ENCODE data around the gene PLEKHG4.

PLEKHG4 gene

DNA sequence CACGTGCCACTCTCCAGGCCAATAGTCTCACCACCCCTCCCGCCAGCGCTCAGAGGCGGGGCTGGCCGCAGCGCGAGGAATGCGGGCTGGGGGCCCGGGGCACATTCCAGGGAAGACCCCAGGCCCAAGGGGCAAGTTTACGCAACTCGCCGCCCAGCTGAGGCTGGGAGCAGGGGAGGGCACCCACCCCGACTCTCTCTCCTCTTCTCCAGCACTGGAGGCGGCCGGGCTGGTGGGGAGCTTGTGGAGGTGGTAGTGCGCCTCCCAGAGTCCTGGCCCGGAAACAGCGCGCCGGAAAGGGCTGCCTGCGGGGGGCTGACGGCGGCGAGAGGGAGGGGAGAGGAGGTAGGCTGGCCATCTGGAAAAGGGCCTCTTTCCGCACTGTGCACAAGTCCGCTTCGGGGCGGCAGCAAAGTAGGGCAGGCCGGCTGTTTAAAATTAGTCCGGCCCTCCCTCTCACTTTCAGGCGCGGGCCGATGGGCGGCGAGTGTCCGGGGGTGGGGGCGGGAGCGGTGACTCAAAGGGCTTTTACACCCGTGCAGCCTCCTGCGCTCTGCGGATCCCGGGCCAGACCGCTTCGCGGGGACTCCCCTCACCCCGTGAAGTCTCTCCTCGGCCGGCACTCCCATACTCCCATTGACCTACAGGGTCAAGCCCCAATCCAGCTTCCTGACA, 33.1 kb upstream of the PLEKHG4 start:
- DNase-seq, result peak; percentile 50

DNA sequence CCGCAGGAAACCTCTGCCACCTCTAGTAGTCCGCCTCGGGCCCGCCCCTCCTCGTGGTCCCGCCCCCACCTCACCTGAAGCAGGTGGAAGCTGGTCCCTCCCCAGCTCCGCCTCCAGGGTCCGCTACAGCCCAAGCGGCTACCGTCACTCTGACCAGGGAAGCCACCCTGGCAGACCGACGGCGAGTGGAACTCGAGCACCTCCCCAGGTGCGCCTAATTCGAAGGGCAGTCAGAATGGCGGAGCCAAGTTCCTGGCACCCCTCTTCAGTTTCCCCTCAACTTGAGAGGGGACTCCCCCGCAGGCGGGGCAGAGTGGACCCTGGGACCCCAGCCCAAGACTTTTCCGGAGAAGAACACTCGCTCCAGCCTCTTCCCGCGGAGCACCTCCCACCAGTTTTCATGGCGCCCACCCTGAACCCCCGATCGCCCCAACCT, 32.6 kb upstream of the PLEKHG4 start:
- no peak for DNase-seq

DNA sequence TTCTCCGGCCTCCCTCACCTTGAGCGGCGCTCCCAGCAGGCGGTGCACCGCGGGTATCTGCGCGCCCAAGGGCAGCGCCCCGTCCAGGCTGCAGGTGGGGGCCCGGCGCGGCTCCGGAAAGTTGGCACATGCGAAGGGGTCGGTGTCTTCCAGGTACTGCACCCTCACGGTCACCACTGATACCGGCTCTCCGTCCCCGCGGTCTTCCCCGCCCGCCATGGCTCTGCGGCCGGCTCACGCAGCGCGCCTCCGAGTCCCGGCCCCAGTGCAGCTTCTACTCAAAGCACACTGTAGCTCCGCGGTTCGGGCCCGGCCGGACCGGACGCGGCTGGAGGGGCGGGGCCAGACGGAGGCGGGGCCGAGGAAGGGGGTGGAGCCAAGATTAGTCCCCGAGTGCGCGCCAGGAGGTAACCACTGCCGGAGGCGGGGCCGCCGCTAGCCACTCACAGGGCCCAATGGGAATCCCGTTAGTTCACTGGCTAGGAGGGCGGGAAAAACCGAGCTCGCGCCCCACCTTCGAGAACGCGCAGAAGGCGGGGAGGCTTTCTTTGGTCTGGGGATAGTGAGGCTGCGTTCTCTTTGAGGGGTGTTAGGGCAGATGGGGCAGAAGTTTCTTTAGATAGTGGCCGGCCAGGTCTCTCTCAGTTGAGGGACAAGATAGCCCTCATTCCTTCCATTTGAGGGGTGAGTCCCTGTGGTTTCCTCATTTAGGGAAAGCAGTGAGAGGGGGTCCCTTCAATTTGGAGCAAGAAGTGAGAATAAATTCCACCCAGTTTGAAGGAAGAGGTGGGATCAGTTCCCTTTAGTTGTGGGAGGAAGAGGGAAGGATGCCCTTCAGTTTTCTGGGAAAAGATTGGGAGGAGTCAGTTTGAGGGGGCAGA, 31.9 kb upstream of the PLEKHG4 start, which contains the start of gene FHOD1:
TSS of gene FHOD1 (minus strand) at position 290 of the 881 bp plus-strand sequence. CDS start at position 219, 71 bp downstream.
- DNase-seq, result peak; percentile 75

DNA sequence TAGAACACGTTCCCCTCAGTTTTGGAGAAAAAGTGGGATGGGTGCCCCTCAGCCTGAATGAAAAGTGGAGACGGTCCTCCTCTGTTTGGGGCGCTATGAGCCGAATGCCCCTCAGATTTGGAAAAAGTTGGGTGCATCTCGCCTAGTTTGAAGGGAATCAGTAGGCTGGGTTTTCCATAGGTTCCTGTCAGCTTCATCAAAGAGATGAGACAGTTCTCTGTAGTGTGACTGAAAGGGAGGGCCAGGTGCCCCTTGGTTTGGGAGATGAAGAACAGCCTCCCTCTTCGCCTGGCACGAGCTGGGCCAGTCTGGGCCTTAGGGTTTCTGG, 31.3 kb upstream of the PLEKHG4 start:
- no peak for DNase-seq

DNA sequence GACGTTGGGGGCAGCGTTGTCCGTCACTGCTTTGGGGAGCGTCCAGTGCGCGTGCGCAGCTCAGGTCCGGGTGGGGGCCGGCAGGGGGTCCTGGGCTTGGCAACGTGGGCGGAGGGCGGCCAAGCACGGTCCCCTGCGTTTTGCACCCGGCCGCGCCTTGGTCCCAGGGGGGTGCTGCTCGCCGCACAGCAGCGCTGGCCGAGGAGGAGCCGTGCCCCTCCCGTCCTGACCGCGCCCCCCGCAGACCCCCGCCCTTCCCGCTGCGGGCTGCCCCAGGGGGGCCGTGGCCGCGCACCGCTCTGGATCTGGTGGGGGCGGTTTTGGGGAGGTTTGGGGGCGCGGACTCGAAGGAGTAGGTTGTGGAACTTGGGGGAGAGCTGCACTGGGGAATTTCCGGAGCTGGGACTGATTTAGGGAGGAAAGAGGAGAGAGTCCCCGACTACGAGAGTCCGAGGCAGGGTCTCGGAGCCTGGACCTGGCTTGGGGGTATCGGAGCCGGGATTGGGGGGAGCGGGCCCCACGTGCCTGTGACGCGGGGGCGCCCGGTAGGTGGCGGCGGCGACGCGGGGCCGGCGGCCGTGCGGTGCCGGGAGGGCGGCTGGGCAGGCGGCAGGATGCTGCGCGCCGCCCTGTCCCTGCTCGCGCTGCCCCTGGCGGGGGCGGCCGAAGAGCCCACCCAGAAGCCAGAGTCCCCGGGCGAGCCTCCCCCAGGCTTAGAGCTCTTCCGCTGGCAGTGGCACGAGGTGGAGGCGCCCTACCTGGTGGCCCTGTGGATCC, 30.7 kb upstream of the PLEKHG4 start, which contains the start of gene SLC9A5:
TSS of gene SLC9A5 (plus strand) at position 579 of the 777 bp plus-strand sequence. CDS start at position 615, 36 bp downstream.
- DNase-seq, result no peak

DNA sequence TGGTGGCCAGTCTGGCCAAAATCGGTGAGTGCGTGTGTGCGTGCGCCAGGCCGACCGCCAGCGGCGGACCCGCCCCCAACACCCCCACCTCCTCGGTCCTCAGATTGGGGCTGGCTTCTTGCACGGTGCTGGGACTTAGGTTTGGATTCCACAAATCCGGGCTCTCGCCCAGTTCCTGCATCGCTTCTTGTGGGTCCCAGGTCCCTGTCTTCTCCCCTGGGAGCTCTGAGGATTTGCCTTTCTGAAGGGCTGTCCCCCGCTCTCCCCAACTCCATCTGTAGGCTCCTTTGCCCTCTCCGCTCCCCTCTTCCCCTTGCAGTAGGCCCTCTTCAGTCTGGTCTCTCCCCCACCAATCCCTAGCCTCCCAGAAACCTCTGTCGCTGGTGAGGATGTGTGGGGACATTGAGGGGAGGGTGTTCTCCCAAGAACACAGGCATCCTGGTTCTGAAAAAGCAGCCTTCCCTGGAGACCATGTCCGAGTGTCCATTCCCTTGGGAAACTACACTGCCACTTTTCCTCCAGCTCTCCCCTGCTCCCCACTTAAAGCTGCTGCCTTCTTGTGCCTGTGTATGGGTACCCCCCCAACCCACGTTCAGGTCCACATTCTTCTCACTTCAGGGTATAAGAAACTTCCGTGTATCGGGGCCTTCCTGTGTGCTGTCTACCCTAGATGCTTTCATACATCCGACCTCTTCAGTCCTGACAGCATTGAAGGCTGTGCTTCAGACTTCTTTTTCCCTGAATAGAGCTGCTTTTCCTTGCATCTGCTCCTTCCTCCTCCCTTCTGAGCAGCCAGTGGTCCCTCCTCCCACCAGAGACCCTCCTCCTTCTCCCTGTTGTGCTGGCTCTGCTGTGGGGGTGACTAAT, 29.9 kb upstream of the PLEKHG4 start:
- peak; percentile 40 for DNase-seq

DNA sequence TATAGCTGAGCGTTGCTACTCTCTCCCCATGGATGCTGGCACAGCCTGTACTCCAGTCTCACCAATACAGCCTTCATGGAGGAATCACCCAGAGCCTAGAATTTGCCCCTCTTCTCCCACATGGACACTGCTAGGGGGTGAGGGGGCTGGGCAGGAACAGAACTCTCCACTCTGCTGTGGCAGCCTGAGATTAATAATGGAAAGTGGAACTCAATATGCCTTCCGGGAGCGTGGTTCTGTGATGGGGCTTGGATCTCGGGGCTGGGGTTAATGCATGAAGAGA, 29.3 kb upstream of the PLEKHG4 start:
- no peak for DNase-seq

DNA sequence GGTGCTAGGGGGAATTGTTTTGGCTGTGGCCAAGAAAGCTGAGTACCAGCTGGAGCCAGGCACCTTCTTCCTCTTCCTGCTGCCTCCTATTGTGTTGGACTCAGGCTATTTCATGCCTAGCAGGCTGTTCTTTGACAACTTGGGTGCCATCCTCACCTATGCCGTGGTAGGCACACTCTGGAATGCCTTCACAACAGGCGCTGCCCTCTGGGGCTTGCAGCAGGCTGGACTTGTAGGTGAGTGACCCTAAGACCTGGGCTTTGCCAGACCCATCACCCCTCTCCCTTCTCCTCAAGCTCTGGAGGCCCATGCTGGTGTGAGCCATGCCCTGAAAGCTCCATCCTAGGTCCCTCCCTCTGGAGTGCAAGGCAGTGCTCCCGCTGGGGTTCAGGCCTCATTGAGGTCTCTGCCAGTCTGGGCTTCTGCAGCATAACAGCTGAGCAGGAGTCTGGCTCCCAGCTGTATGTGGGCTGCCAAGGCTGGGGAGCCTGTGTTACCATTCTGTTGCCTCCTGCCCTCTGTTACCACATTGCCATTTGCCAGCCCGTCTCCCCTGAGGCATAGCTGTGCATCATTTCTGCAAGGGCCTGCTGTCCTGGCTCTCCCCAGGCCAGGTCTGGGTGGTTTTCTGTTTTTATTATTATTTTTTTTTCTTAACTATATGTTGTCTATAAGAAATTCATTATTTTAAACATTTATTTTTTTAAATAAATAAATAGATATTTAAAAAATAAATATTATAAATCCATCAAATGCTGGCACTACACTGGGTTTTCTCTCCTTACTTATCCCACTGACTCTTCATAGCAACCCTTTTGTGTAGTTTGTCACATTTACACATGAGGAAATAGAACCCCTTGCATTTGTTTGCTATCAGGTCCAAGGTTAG, 26.5 kb upstream of the PLEKHG4 start:
- no peak for DNase-seq

DNA sequence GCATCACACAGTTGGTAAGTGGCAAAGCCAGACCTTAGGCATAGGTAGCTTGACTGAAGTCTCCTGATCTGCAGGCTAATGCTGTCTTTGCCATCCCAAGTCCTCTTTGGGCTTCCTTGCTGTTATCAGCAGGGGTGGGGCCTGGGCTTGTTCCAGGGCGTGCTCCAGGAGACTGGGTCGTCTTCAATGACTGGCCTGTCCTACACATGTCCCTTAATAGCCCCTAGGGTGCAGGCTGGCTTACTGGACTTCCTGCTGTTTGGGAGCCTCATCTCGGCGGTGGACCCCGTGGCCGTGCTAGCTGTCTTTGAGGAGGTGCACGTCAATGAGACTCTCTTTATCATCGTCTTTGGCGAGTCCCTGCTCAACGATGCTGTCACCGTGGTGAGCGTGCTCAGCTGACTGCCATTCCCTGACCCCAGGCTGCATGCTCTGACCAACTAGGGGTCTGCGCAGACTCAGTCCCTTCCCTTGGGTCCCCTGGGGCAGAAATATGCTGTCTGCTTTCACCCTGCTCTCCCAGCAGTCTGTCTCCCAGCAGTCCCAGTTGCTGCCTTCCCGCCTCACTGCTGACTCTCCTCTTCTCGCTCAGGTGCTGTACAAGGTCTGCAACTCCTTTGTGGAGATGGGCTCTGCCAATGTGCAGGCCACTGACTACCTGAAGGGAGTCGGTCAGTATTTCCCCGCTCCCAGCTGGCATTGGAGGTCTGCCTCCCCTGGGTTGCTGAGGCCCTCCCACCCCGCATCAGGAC, 24.4 kb upstream of the PLEKHG4 start:
- DNase-seq, result no peak

DNA sequence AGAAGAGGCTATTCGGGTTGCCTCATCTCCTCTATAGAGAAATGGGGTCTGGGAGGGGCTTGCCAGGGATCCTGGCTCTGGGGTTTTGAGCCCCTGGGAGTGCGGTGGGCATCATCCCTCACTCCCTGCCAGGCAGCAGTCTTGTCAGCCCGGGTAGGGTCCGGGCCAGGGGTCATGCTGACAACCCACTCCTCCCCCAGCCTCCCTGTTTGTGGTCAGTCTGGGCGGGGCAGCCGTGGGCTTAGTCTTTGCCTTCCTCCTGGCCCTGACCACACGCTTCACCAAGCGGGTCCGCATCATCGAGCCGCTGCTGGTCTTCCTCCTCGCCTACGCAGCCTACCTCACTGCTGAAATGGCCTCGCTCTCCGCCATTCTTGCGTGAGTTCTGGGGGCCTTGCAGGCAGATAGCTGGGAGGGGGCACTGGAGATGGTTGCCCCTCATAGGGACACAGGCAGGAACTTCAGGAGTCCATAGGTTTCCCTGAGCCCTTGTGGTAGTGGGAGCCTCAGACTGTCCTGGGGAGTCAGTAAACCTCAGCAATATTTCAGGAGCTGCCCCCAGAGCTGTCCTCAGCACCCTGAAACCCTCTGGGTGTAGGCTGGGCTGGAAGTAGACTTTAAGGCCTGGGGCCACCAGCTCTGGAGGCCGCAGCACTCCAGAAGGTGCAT, 23.6 kb upstream of the PLEKHG4 start:
- no peak for DNase-seq

DNA sequence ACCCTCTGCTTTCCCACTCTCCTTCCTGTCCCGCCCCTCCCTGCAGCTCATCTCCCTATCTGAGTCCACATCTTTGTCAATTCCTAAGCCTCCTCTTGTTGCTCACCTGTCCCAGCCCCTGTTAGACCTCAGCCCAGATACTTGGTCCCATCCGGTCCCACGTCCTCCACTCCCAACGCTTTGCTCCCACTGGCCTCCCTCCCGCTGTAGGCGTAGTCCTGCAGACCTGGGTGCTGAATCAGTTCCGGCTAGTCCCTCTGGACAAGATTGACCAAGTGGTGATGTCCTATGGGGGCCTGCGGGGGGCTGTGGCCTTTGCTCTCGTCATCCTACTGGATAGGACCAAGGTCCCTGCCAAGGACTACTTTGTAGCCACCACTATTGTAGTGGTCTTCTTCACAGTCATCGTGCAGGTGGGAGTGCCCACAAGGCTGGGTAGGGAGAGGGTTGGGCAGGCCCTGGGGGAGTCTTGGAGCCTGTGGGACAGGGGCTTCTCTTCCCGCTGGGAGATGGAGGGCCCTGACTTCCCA, 22.6 kb upstream of the PLEKHG4 start:
- no peak for DNase-seq

DNA sequence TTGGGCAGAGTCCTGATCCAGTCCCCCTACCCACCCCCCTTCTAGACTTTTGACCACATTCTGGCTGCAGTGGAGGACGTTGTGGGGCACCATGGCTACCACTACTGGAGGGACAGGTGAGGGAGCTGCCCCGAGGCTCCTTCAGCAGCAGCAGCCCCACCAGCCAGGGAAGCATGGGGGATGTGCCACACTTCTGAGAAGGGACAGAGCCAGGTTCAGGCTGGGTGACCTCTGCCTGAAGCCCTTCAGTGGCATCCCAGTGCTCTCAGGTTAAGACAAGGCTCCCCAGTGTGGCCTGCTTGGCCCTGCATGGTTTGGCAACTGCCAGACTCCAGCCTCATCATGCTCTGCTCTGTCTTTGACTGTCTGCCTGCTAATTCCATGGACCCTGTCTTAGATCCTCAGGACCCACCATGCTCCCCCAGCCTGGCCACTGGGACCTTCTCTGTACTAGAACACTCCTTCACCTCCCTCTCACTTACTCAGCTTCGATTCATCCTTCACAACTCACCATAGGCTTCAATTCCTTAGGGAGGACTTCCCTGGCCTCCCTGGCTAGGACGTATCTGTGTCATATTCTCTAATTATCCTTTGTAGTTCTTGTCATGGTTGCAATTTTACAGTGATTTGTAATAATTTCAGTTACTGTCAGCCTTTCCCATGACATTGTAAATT, 21.7 kb upstream of the PLEKHG4 start:
- DNase-seq, result no peak

DNA sequence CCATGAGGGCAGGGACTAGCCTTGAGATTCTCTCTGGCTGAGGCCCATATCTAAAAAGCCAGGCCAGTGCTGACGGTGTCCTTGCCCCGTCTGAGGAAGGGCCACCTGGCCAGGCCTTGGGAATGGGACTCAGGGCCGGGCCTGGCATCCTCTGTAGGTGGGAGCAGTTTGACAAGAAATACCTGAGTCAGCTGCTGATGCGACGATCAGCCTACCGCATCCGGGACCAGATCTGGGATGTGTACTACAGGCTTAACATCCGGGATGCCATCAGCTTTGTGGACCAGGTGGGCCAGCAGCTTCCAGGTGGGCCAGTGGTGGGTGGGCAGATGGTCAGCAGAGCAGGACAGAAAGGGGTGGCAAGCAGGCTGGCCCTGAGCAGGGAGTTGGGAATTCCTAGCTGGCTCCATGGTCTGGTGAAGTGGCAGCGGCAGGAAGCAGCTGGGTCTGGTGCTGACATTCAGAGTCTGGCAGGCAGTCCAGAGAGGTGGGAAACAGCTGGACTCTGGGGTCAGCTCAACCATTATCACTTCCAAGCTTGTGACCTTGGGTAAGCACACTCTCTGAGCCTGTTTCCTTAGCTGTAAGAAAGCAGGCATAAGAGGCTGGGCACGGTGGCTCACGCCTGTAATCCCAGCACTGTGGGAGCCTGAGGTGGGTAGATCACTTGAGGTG, 21.0 kb upstream of the PLEKHG4 start:
- no peak for DNase-seq

DNA sequence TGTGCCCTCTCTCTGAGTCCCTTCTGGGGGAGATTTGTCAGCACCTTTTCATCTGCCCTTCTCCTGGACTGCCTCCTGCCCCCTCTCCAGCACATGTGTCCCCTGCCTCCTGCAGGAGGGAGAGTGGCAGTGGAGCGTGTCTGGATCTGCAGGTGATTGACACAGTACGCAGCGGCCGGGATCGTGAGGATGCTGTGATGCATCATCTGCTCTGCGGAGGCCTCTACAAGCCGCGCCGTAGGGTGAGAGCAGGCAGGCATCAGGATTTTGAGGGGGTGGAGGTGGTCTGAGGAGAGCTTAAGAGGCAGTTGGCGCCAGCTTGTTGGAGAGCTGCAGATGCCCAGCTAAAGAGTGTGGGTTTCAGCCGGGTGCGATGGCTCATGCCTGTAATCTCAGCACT, 19.6 kb upstream of the PLEKHG4 start:
- no peak for DNase-seq

DNA sequence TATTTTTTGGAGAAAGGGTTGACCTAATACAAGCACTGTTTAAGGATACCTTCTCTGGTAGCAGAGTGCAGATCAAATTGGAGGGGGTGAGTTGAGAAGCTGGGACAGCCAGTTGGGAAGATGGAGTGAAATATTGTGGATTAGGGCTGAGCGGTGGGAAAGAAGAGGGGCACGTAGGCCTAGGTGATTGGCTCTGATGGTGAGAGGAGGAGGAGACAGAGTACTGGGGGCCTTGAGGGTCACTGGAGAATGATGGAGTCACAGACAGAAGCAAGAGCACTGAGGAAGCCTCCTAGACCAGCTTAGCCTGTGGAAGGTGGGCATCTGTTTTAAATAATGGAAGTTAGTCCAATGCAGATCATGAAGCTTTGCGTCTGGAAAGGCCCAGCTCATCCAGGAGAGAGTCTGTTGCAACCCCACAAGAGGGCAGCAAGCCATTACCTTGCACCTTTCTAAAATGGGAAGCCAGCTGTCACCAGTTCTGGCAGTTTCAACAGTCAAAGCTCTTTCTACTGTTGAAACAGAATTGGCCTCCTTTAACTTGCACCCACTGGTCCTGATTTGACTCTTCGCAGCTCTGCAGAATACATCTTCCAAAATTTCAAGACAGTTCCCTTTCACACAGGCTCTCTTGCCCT, 18.8 kb upstream of the PLEKHG4 start:
- DNase-seq, result no peak

DNA sequence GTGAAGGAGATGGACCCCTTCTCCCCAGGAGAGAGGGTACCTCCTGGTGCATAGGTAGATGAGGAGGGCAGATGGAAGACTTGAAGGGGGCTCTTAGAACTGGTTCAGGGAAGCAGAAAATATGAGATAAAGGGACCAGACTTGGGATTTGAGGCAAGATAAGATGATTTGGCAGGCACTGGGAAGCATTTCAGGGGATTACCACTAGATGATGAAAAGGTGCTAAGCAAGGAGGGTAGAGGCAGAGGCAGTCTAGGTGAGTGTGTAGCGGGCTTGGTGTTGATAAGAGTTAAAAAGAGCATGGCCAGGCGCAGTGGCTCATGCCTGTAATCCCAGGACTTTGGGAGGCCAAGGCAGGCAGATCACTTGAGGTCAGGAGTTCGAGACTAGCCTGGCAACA, 16.1 kb upstream of the PLEKHG4 start:
- no peak for DNase-seq

DNA sequence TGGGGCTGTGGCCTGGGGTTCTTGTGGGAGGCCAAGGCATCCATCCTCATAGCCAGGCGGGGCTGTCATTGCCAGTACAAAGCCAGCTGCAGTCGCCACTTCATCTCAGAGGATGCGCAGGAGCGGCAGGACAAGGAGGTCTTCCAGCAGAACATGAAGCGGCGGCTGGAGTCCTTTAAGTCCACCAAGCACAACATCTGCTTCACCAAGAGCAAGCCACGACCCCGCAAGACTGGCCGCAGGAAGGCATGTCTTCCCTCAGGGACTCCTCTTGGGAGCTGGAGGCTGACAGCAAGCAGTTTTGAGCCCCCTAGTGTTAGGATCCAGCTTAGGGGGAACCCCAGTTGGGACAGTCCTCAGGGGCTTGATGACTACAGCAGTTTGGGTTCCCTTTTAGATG, 15.1 kb upstream of the PLEKHG4 start:
- DNase-seq, result no peak

DNA sequence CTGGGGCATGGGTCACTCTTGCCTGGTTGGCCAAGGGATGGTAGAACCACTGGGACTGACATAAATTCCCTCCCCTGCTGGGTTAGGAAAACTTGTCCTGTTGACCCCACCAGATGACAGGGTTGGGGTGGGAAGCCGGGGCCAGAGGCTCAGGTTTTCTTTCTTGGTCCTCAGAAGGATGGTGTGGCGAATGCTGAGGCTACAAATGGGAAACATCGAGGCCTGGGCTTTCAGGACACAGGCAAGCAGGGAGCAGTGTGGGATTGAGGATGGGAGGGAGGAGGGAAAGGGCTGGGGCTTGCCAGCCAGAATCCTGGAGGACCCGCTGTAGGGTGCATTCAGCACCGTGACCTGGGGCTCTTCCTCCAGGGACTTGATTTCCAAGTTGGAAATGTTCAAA, 14.5 kb upstream of the PLEKHG4 start:
- DNase-seq, result no peak

Measured in NCI-H2227 treated with DMSO at 0.1 percent for 48 hours (cell line).